Activated naive CD4-positive, alpha-beta T cell (primary cell): ENCODE measurements around the gene SORCS3.

ENCODE experiments used
- DNase-seq, 4 experiments: peaks; one replicate each; lab custom pipeline; 2025; lab: John Stamatoyannopoulos, UW

Gene SORCS3

DNA sequence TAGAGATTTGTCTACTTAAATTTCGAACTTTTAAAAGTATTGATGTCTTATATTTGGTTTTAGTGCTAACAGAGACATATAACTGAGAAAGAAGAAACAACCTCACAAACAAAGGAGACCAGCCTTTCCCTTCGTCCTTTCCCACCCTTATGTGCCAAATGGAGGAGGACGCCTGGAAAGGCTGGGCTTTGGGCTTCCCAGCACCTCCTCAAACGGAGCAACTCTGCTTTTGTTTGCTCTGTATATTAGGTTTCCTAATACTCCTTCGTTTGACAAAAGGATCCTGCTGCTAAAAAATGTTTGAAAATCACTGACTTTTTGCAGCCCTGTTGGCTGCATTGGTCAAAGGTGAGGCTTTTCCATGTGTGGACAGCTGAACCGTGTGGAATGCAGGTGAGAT lies 471.8 kb downstream of the SORCS3 start:
- no peak for DNase-seq

- no peak for DNase-seq
Measured at GRCh38 chr10:105113666-105114065, 472.6 kb downstream of the SORCS3 start.

DNA sequence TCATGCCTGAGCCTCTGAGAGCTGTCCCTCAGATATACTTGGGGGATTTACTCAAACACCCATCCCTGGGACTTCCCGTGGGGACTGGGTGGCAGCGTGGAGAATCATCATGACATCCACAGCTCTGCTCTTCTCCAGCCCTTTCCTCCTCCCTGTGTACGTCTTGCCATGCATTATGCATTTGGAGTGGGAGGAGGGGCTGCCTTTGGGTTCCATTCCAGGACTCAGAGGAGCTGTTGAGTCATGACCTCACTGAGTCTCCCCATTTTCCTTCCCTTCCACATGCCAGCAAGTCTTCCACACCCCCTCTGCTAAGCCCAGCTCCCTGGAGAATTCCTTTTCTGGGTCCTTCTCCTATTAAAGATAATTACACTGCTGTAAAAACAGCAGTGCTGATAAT lies 480.7 kb downstream of the SORCS3 start:
- DNase-seq: no peak

DNA sequence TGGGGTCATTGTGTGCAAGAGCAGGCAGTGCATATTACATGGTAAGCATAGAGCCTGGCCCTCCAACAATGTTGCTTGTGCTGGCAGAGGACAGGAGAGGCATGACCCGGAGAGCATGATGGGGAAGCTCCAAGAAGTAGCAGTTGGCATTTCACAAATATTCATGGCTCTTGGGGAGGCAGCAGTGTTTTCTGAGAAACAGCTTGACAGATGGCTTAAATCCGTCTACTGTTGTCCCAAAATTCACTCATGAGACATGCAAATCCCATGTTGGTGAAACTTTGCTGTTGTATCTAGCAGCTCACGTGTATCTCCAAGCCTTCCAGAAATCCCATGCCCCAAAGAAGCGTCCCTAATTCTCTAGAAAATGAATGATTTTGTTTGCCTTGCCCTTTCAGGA lies 487.0 kb downstream of the SORCS3 start:
- no peak for DNase-seq

DNA sequence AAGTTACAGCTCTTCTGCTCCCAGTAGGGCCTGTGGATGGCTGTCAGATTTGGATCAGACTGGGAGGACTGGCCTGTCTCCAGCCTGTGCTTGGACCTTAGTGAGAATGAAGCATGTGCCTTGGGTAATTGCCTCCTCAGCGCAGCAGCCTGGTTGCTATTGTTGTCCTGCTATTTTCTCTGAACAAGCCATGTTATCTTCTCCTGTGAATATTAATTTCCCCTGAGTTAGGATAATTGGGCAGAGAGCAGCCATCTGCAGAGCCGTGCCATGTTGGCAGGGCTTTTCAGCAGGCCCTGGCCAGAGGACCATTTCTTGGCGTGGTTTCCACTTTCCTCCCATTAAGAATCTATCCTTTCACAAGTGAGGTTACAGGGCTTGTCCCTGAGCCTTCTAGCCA lies 497.3 kb downstream of the SORCS3 start:
- no peak for DNase-seq

DNA sequence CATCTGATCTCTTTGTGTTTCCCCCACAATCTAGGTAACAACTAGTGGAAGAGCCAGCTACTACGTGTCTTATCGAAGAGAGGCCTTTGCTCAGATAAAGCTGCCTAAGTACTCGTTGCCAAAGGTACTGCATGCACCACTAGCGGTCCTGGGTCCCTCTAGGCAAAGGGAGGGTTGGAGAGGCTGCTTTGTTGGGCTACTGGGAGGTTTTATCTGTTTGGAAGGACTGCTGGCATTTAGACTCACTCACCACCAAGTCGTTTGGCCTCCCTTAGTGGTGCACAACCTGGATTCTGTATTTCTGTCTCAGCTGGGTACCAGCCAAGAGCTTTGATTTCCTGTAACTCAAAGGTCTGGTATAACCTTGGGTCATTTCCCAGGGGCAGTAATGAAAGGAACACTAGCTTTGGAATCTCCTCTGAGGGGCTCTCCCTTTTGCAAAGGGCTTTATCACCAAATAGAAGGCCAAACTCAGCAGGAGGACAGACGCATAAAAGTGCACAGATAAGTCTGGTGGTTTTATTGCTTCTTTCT lies 498.3 kb downstream of the SORCS3 start:
- no peak for DNase-seq

- no peak for DNase-seq
Measured at GRCh38 chr10:105140600-105140999, 499.5 kb downstream of the SORCS3 start.

DNA sequence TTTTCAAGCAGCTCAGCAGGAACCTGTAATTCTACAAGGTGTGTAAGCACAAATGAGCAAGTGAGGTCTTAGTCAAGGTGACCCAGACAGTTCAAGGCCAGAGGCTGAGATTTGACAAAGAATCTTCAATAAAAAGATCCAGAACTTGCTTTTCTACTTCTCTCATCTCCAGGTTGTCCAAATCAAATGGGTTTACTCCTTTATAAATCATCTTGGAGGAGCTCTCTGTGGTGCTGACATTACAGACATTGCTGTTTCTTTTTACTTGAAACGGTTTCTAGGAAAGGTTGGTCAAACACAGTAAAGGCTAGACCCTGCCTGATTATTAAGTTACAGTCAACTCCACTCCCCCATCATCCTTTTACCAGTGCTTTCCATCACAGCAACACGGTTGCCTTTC lies 504.6 kb downstream of the SORCS3 start:
- no peak for DNase-seq

DNA sequence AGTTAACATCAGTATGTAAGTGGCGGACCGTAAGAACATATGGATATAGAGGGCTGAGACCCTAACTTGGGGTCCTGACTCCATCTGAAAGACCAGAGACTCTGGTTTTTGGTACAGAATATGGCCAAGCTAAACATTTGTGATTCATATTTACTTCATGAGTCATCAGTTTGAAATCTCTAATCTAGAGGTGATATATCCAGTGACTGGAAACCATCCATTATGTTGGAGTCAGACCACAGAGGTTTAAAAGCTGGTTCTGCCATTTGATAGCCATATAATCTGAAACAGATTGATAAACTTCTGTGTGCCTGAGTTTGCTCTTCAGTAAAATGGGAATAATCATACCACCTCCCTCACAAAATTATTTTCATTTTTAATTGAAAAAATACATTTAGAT lies 505.3 kb downstream of the SORCS3 start:
- no peak for DNase-seq

- DNase-seq: no peak
Measured at GRCh38 chr10:105148456-105148855, 507.4 kb downstream of the SORCS3 start.

- DNase-seq: no peak
Measured at GRCh38 chr10:105148921-105149320, 507.8 kb downstream of the SORCS3 start.

DNA sequence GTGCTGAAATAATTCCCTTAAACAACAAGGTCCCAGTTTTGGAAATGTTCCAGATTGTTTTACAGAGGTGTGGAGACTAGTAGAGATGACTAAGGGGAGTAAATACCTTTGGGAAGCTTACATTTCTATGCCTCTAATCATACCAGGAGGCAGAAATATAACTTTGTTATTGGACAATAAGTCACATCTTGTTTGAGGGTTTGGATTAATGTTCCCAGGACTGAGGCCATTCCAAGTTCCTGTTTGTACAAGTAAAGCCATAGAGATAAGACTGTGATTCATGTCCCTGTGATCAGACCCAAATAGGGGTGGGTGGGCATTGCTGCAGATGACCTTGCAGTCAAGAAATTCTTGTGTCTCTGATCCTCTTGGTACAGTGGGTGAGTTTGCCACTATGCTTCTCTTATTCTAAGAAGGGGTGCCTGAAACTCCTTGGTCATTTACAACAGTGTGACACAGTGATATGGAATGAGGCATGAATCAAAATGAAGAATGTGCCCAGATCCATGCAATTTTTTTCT lies 508.3 kb downstream of the SORCS3 start:
- DNase-seq: no peak

DNA sequence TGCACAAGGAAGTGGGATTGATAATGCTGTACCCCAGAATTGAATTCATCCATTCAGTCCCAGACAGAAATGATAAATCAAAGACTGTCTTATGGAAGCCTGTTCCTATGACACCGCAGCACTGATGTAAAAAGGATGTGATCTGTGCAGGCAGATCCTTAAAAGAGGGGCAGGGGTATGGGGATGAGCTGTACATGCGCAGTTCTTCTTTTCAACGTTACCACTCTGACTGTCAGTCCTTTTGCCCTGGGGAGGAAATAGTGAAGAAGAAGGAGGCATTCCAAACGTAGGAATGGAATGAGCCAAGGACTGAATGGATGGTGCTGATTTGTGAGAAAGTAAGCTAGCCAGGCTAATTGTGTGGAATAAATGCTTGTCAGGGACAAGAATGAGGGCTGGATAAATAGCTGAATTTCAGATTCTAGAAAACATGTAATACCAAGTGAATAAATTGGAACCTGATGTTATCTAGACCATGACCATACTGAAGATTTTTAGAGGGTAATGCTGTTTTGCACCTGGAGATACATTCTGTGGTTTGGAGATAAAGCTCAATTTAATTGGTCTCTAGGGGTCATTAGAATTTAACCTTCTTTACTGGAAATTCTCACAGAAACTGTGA lies 509.3 kb downstream of the SORCS3 start:
- DNase-seq: no peak

- no peak for DNase-seq
Measured at GRCh38 chr10:105154736-105155135, 513.6 kb downstream of the SORCS3 start.

DNA sequence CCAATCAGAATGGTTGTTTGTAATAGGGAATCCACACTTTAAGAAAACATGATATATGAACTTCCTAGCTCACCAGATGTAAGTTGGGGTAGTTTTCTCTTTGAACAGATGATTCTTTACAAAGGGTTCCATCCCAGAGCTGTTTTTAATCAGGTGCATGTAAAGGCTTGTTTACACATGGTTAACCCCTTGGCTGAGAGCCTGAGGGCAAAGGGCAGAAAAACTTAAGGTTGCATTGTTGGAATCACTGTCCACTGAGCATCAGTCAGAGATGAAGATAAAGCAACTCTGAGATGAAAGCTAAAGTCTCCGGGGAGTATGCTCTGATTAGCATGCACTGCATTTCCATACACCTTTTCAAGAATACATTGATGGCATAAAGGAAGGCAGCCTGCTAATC lies 518.2 kb downstream of the SORCS3 start:
- DNase-seq: no peak

- no peak for DNase-seq
Measured at GRCh38 chr10:105161149-105161548, 520.1 kb downstream of the SORCS3 start.

GRCh38 chr10:105161767-105162166 lies 520.7 kb downstream of the SORCS3 start:
- no peak for DNase-seq

DNA sequence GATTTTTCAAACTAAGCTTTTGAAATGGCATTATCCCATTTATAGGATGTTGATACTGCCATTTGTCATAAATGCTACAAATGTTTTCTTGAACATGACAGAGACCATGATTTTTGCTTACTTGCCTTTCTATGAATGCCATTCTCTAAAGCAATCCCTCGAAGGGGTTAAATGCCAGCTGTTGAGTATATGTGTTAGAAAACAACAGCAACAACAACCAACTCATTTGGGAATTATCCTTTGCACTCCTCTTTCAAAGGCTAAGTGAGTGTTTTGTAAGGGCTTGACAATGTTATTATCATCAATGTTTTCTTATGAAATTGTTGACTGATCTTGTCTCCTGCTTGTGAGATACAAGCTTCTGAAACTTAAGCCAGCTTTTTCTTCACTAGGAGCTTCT lies 529.4 kb downstream of the SORCS3 start:
- no peak for DNase-seq

DNA sequence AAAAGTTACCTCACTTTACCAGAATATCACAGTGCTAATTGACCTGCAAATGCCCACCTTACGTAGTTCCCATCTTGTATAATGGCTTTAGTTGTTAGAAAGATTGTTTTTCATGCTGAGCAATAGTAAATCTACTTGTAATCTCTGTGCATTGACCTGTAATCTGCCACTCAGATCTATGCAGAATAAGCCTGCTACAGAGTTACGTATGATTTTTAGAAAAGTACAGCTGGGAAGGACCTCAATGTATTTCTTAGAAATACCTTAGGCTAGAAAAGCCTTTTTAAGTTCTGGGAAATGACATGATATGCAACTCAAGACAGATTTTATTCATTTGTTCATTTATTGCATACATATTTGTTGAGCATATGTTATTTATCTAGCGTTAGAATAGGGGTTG lies 530.9 kb downstream of the SORCS3 start:
- no peak for DNase-seq

DNA sequence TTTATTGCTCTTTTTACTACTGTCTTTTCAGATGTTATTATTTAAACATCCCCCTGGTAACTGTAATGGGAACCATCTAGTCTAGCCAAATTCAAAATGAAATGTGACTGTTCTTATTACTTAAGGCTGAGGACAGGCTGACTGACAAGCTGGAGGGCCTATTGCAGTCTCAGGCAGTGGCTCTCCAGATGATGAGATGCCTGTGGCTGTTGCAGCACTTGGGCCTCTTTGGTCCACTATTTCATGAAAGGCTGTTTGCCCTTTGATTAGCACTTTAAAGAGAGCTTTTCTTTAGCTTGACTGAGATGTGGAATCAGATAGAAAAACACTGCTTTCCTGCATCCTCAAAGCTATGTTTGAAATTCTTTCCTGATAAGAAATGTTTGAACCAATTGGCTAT lies 540.5 kb downstream of the SORCS3 start:
- DNase-seq: no peak

DNA sequence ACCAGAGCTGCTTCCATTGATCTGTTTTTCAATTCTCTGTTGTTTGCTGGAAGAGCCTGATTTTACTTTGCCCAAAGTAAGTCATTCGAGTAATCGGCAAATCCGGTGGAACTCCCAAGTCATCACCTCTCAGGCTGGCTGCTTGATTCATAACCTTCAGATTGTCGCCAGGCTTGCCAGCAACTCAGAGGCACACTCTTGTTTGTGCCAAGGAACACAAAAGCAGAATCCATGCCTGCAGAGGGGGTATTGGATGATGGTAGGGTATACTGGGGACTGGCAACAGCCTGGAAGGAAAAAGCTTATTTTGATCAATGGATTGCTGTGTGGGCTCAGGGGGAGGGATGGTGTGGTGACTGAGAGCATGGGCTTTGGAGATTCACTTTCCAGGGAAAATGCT lies 542.4 kb downstream of the SORCS3 start:
- DNase-seq: no peak

GRCh38 chr10:105185161-105185560 lies 544.1 kb downstream of the SORCS3 start:
- DNase-seq: no peak

- no peak for DNase-seq
Measured at GRCh38 chr10:105187243-105187642, 546.2 kb downstream of the SORCS3 start.
